Astrocyte (in vitro differentiated cells and primary cell): ENCODE measurements around the gene PTPRM.

Experiments used
- CTCF ChIP-seq: IDR thresholded peaks from 2 replicates; pipeline ENCODE4 v1.5.1; 2011; ENCODE audit warnings: low read depth, mild to moderate bottlenecking, inconsistent platforms, low read length, moderate library complexity; ENCODE audit not compliant: insufficient read depth
- EZH2 ChIP-seq: IDR thresholded peaks from 2 replicates; pipeline ENCODE4 v1.6.1; 2012; ENCODE audit warnings: mild to moderate bottlenecking, low read length, inconsistent platforms; ENCODE audit not compliant: insufficient read depth

DNA sequence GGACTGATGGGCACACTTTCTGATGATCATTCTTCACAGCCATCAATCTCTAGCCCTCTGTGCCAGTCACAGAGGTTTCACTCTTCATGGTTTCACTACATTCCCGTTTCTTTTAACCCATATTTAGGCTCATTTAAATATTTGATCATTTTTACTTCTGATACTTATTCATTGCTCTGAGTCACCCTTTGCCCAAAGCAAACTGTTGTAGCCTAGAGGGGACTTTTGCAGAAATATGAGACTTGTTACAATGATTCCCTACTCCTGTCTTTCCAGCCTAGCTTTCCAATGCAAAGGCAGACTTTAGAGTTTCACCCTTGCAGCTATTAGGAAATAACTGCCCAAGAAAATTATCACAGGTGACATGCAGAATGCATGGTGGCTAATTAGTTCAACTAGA, 444.2 kb downstream of the PTPRM start:
- TF ChIP-seq CTCF: no peak
- TF ChIP-seq EZH2: no peak
